ENCODE data around the gene UMODL1.

UMODL1 gene

DNA sequence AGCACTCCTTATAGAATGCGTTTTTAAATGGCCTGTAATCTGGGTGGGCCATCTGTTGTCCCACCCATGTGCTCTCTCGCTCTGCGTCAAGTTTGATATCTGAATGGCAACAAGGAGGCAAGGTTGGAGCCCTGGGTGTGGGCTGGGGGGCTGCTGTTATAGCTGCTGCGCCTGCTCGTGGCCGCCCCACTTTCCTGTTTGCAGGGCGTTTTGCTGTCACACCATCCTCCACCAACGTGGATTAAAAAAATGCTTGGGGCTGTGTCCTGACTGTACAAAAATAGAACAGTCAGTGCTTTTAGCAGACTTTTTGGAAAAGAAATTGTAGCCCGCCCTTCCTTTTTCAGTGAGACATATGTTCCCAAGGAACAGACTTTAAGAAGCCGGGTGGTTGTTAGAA lies 25.4 kb downstream of the UMODL1 start:
- no peak for DNase-seq (ENCODE audit: low read depth)

DNA sequence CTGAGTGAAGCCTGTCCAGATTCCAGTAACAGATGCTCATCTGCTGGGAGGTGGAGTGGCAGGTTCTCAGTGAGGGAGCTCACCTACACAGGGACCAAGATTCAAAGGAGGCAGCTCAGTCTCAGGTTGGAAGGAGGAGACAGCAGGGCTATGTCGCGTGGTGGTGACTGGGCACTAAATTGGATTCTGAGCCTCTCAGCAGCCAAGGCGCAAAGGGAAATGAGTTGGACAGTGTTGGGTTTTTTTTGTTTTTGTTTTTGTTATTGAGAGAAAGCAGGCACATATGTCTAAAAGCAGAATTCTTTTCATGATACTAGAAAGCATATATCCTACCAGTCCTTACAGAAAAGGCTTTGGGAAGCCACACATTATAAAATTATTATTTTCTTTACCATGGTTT lies 26.2 kb downstream of the UMODL1 start:
- no peak for DNase-seq (ENCODE audit: low read depth)

DNA sequence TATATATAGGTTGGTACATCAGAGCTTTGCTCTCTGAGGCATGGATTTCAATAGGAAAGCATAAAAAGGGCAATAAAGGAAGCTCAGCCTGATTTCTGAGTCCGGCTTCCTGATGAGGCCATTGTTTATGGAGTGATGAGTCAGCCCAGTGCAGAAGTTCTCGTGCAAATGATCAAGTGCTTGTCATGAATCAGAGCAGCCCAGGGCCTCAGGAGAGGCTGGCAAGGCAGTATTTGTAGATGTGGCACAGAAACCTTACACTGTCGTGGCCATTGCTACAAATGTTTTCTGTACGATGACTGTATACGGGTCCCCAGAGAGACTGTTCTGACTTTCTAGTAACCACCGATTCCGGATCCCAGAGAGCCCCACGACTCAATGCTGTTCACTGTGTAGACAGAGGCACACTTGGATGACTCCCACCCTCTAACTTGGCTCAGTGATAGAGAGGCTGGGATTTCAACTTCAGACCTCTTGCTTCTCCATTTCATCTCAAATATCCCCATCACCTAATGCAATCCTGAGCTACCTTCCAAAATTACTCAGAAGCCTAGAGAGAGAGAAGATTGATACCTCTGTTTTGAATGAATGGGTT lies 26.8 kb downstream of the UMODL1 start:
- peak; percentile 75 for DNase-seq (ENCODE audit: low read depth)

DNA sequence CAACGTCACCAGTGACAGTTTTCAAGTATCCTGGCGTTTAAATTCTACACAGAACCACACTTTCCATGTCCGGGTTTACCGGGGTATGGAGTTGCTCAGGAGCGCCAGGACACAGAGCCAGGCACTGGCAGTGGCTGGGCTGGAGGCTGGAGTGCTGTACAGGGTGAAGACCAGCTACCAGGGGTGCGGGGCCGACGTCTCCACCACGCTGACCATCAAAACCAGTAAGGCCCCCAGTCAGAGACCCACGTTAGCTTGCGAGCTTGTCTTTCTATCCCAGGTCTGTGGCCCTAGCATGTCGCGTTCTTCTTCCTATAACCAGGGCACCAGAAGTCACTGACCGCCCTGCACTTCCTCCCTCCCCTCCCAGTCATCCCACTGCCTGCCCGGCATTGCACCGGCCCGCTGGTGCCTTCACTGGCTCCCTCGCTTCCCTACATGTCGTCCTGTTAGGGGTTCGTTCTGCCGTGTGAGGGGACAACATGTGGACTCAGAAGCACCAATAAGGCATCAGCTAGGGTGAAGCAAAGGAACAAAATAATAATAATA lies 27.9 kb downstream of the UMODL1 start:
- no peak for DNase-seq (ENCODE audit: low read depth)

DNA sequence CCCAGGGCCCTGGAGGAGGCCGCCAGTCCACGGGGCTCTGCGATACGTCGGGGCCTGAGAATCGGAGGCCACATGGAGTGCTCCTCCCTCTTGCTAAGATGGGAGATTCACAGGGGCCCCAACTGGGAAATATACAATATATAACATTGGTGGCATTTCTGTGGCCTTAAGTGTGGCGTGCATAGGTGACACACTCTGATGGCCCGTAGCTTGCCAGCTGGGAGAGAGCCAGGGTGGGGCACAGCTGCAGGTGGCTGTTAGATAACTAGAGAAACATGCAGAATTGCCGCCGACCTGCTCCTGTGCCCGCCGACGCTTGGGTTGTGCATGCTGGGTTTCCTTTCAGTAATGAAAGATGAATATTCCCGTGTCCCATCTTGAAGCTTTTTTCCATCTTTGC lies 30.1 kb downstream of the UMODL1 start:
- DNase-seq (ENCODE audit: low read depth), result no peak

DNA sequence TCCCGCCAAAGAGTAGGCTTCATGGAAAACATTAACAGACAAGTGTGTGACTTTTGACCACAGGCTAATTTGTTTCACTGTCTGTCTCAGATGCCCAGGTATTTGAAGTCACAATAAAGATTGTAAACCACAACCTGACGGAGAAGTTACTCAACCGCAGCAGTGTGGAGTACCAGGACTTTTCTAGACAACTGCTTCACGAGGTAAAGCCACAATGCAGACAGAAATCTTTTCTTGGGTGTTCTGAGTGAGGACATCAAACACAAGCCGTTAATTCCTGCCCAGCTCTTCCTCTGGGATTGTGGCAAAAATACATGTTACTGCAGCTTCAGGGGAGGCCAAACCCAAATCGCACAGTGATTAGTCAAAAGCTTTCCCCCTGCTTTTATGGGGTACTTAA lies 31.0 kb downstream of the UMODL1 start:
- no peak for DNase-seq (ENCODE audit: low read depth)

DNA sequence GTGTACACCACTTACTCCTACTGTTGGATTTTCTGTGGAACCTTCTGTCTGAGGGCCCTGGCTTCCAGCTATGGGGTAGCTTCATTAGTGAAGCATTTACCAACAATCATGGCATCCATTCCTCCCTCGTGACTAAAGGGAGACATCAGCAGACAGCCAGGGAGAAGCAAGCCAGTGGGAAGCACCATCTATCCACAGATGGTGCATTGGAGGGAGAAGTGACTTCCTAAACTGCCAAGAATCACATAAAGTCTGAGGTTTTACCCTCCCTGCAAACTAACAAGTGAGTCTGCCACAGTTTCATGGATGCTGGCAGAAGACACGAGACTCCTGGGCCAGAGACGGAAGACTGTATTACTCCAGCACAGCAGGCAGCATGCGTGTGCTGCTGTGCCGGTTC lies 31.4 kb downstream of the UMODL1 start:
- DNase-seq (ENCODE audit: low read depth), result no peak

DNA sequence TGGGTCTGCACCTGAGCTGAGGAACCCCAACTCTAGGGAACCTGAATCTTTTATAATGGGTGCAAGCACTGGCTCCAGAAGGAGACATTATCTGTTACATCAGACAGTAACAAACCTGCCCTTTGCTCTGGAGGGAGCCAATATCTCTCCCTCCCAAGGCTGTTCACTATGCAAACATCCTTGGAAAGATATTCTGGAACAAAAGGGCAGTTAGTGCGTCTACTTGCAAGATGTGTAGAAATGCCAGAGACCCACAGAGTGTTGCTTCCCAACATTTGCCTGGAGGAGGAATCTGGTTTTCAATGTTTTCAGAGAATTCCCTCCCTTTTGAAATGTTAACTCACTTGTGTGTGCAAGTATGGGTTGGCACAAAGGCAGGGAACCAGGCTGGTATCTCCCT lies 31.9 kb downstream of the UMODL1 start:
- no peak for DNase-seq (ENCODE audit: low read depth)

DNA sequence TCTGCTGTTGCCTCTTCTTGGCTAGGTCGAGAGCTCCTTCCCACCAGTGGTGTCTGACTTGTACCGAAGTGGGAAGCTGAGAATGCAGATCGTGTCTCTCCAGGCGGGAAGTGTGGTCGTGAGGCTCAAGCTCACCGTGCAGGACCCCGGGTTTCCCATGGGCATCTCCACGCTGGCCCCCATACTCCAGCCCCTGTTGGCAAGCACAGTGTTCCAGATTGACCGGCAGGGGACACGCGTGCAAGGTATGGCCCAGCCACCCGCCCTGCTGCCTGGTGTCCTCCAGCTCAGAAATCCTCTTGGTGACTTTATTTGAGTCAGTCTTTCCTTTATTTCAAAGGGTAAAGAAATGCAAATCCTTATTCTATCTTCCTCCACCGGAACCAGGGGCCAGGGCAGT lies 32.7 kb downstream of the UMODL1 start:
- no peak for DNase-seq (ENCODE audit: low read depth)

DNA sequence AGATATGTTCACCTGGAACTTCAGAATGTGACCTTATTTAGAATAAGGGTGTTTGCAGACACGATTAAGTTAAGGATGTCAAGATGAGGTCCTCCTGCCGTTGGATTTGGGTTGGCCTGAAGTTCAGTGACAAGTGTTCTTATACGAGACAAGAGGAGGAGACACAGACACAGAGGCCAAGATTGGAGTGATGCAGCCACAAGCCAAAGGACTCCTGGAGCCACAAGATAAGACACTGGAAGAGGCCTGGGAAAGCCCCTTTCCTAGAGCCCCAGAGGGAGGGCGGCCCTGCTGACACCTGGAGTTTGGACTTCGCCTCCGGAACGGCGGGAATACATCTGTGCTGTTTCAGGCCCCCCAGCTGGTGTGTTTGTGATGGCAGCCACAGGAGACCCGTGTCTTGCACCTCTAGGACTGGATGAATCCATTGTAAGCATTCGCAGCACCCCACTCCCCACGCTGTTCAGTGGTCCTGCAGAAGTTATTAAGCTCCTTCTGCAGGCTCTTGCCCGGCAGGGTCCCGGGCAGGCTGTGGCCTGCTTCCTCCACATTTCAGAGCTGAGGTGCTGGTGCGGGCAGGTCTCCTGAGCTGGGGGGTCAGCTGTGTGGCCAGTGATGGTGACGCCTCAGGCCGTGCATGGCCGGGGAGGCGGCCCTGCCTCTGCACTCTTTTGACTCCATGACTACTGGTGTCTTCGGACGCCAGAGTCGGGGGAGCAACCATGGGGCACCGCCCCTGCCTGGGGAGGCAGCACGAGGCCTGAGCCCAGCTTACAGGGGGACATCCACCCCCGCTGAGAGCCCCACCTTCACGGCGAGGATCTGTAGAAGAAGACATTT lies 34.6 kb downstream of the UMODL1 start:
- no peak for DNase-seq (ENCODE audit: low read depth)

DNA sequence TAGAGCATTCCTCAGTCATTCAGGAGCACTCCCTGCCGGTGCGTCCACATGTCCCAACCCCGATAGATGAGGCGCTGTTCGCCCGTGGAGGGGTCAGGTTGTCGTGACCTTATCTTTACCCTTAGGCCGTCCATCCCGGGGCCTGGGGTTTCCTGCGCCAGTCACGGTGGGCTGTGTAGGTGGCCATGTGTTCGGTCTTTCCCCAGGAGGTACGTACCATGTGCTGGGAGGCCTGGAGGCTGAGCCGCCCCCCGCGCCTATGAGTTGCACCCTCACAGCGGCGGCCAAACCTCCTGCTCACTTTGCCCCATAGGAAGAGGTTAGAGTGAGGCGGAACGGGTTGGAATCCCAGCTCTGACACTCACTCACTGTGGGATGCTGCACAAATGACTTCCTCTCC lies 35.3 kb downstream of the UMODL1 start:
- no peak for DNase-seq (ENCODE audit: low read depth)

DNA sequence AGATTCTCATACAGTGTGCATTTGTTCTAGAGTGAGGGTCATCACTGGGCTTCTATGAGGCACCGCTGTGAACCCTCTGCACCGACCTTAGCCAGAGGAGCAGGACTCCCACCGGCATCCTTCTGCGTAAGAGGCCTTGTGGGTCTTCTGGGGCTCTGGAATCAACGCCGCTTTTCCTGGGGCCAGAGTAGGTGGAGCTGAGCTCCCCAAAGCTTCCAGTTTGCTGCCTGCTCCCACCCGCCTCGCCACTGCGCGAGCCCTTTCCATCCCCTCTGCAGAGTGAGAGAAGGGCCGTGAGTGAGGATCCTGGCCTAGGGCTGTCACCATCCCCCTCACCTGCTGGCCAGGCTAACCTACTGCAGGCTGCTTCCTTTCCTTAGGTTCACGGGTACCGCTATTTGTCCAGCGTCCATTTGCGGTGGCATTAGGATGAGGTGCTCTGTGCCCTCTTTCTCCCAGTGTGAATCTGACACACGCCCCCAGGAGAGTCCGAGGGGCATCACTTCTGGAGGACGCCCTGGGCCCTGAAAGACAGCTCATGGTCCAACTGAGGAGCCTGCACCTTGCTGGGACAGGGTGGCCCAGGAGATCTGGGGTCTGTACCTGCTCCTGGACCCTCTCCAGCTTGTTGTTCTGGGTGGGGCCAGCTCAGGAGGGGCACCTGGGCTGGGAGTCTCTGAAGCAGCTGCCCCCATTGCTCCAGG lies 36.2 kb downstream of the UMODL1 start:
- no peak for DNase-seq (ENCODE audit: low read depth)

DNA sequence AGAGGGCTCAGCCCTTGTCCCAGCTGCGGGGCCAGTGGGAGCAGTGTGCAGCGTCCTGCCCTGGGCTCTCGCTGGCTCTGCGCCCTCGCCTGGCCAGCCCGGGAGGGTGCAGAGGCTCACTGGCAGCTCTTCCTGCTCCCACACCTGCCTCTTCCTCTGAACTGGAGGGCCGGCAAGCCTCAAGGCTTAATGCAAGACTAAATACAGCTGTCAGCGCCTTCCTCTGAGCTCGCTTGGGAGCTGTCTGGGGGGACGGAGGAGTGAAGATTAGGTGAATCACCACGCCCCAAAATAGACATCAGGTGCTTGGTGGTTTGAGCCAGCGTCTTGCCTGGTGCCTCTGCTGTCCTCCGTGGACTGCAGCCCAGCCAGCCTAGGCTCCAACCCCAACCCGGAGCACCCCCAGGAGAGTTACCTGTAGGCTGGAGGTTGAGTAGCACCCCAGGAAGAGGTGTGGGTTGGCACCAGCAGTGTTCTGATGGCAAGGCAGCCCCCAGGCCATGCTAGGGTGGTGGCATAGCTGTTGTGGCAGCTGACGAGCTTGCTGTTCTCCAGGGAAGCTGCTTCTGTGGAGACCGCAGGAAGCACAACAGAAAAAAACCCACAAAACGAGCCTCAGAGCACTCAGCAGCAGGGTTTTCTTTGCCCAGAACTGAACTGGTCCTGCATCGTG lies 36.9 kb downstream of the UMODL1 start:
- DNase-seq (ENCODE audit: low read depth), result no peak

DNA sequence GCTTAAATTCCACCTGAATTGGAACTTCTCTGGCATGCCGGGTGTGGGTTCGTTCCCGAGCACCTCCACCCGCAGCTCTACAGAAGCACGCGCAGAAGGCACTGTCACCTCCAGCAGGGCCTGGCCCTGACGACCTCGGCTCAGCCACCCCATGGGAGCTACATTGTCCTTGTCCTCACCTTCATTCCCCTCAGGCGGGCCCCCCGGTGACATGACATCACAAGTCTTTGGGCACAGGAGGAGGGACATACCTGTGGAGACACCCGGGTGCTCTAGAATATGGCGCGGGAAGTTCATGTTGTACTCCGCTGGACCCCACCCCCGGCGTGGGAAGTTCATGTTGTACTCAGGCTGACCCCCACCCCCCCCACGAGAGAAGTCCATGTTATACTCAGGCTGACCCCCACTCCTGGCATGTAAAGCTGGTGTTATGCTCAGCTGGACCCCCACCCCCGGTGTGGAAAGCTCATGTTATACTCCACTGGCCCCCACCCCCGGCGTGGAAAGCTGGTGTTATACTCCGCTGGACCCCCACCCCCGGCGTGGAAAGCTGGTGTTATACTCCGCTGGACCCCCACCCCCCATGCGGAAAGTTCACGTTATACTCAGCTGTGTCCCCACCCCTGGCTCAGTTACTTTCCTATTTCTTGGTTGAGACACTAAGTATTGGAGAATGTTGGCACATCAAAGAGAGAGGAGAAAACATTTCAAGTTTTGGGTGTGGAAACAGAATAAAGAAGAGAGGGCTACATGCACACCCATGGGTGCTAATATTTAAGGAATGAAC lies 37.6 kb downstream of the UMODL1 start:
- DNase-seq (ENCODE audit: low read depth), result no peak

DNA sequence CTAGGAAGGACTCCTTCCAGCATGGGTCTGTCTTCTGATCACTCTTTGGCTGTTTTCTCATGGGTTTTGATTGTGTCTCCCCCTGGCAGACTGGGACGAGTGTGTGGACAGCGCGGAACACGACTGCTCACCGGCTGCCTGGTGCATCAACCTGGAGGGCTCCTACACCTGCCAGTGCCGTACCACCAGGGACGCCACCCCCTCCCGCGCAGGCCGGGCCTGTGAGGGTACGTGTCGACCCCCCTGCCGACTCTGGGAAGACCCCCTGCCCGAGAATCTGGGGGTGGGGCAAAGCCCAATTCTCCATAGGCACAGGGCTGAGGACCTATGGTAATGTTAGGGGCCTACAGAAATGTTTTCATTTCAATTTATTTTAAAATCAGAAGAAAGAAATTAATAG lies 38.4 kb downstream of the UMODL1 start:
- DNase-seq (ENCODE audit: low read depth), result no peak

DNA sequence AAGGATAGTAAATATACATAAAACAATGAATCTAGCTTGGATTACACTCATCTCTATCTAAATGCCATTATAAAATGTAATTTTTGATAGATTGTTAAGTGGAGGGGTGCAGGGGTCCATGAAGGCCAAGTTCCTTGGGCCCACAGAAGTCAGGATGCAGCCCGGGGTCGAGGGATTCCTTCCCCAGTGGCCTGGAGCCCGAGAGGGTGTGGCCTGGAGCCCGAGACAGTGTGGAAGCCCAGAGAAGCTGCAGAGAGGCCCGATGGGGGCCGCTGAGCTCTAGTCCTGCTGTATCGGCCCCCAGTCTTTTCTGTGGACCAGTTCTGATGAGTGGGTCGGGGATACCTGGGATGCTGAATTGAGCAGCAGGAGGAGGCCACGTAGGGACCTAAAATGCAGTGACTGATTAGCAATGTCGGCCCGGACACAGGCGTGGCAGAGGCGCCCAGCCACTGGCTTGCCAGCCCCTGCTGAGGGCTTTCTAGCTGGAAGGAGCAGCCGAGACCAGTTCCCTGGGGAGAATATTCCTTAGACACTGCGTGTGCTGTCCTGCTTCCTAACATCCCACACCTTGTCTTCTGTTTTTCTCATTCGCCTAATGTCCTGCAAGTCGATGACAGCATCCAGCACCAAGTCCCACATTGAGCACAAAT lies 38.9 kb downstream of the UMODL1 start:
- DNase-seq (ENCODE audit: low read depth), result no peak

DNA sequence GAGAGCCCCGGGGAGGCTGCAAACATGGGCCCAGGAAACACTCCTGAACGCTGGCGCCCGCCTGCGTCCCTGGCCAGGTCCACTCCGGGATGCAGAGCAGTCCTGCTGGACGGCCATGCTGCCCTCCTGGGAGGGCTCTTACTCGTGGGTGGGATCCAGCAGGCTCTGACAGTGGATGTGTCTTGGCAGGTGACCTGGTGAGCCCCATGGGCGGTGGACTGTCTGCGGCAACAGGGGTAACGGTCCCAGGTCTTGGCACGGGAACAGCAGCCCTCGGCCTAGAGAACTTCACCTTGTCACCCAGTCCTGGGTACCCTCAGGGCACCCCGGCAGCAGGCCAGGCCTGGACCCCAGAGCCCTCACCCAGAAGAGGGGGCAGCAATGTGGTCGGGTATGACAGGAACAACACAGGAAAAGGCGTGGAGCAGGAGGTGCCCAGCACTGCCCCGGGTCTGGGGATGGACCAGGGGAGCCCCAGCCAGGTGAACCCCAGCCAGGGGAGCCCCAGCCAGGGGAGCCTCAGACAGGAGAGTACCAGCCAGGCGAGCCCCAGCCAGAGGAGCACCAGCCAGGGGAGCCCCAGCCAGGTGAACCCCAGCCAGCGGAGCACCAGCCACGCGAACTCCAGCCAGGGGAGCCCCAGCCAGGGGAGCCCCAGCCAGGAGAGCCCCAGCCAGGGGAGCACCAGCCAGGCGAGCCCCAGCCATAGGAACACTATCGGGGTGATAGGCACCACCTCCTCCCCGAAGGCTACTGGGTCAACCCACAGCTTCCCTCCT lies 39.8 kb downstream of the UMODL1 start:
- no peak for DNase-seq (ENCODE audit: low read depth)

DNA sequence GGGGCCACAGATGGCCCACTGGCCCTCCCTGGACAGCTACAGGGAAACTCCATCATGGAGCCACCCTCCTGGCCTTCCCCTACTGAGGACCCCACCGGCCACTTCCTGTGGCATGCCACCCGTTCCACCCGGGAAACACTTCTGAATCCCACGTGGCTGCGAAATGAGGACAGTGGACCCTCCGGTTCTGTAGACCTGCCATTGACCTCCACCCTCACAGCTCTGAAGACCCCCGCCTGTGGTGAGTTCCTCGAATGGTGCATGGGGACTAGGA lies 40.3 kb downstream of the UMODL1 start:
- no peak for DNase-seq (ENCODE audit: low read depth)

DNA sequence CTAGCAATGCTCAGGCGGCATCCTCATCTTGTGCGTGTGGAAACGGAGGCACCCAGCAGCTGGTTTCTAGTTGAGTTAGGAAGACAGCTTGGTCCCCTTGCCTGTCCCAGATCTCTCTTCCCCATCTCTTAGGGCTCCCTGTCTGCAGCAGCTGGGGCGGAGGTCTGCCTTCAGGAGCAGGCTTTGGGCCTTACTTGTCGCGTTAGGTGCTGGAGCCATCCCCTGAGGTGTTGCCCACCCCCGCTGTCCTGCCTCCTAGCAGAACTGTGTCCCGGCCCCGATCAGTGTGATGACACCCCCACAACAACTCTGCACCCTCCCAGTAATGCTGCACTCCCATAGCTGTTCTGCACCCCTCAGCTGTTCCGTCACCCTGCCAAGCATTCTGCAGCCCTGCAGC lies 40.7 kb downstream of the UMODL1 start:
- no peak for DNase-seq (ENCODE audit: low read depth)

DNA sequence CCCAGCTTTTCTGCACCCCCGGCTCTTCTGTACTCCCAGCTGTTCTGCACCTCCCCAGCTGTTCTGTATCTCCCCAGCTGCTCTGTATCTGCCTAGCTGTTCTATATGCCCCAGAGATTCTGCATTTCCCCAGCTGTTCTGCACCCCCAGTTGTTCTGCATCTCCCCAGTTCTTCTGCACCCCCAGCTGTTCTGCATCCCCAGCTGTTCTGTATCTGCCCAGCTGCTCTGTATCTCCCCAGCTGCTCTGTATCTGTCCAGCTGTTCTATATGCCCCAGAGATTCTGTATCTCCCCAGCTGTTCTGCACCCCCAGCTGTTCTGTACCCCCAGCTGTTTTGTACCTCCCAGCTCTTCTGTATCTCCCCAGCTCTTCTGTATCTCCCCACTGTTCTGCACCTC lies 41.1 kb downstream of the UMODL1 start:
- DNase-seq (ENCODE audit: low read depth), result no peak

DNA sequence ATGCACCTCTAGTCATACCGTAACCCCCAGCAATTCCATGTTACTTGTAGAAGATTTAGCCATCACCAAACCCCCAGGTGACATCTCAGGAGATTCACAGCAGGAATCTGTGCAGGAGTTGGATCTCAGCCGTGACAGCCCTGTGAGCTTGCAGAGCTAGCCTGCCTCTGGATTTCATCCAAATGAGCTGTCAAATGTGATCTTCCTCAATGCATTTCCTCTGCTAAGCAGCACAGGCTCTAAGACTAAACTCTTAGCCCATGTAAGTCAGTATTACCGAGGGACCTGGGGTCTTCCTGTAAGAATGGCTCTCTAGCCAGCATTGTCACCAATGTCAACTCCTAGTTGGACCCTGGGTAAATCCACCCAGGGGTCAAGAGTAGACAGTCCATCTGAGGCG lies 41.7 kb downstream of the UMODL1 start:
- no peak for DNase-seq (ENCODE audit: low read depth)

Data from fibroblast of the conjunctiva (primary cell).